HCT116 (cell line): ENCODE measurements around the gene ZNF283. TPM values are rescaled to one million over a fixed set of nuclear protein-coding genes. Genes with fewer than 3 reads are reported as not detected.

ENCODE experiments used
- ATAC-seq: fragments of 200-7000 bp; cut with Tn5 transposase; 2 replicates; pipeline ENCODE4 v1.9.1; 2020; ENCODE audit warnings: mild to moderate bottlenecking, moderate library complexity
- BruUV-seq: library from RNA; stranded (reverse); fragments of 400-500 nt; replicated peaks from 2 replicates; lab custom pipeline; 2021; lab: Mats Ljungman, UMichigan
- CTCF ChIA-PET: fragments of 300-600 bp; sonication (Branson Sonifier 250); formaldehyde crosslinking; loops from one replicate; lab custom pipeline; 2021; ENCODE audit warnings: antibody characterized with exemption; lab: Charles Lee
- POLR2A ChIA-PET: fragments of 300-600, 350-600 bp; sonication (Branson Sonifier 250); formaldehyde crosslinking; loops from one replicate; lab custom pipeline; 2021; ENCODE audit warnings: antibody characterized with exemption; lab: Charles Lee
- RAD21 ChIA-PET, 2 experiments: fragments of 300-600 bp; sonication (Branson Sonifier 250); formaldehyde crosslinking; loops; one replicate each; lab custom pipeline; 2023; ENCODE audit warnings: low total read pairs in 2 of 2; ENCODE audit not compliant: uncharacterized antibody in 2 of 2, unreplicated experiment in 2 of 2, low non-redundant PET in 1 of 2; lab: Charles Lee
- DNase-seq: peaks from one replicate; pipeline ENCODE4 v3.0.0-alpha.2; 2010; ENCODE audit warnings: low read depth, low spot score
- H2AFZ ChIP-seq: fragments of 200-600 bp; shearing (Covaris generic), sonication (generic); 2 replicates; pipeline ENCODE4 v1.6.1; 2017; ENCODE audit warnings: low read depth, mixed run types, mixed read lengths, antibody characterized with exemption, low read length; ENCODE audit not compliant: poor library complexity, severe bottlenecking
- H3K27ac ChIP-seq: 2 replicates; pipeline ENCODE4 v1.5.1; 2012; ENCODE audit warnings: low read depth, low read length
- H3K27me3 ChIP-seq: fragments of 200-600 bp; sonication (generic); 2 replicates; pipeline ENCODE4 v1.6.1; 2016; ENCODE audit warnings: mixed run types, low read length, mixed read lengths; ENCODE audit not compliant: insufficient read depth
- H3K36me3 ChIP-seq, 2 experiments: fragments of 200-500 bp in 1 of 2; fragments of 200-600 bp in 1 of 2; sonication (Bioruptor generic) in 1 of 2; sonication (generic) in 1 of 2; 2 replicates each; pipeline versions ENCODE4 v1.5.1 to v1.6.1; 2014 to 2016; ENCODE audit warnings: low read length in 2 of 2, inconsistent platforms in 1 of 2, mixed read lengths in 1 of 2, mixed run types in 1 of 2; ENCODE audit not compliant: insufficient read depth in 2 of 2, control insufficient read depth in 1 of 2
- H3K4me1 ChIP-seq, 2 experiments: fragments of 200-600 bp in 1 of 2; sonication (generic) in 1 of 2; 2 replicates each; pipeline versions ENCODE4 v1.5.1 to v1.6.1; 2012 to 2017; ENCODE audit warnings: low read length in 2 of 2, inconsistent platforms in 1 of 2, mild to moderate bottlenecking in 1 of 2, mixed read lengths in 1 of 2, mixed run types in 1 of 2, moderate library complexity in 1 of 2; ENCODE audit not compliant: insufficient read depth in 2 of 2, control insufficient read depth in 1 of 2
- H3K4me2 ChIP-seq: fragments of 200-600 bp; sonication (generic); 2 replicates; pipeline ENCODE4 v1.6.1; 2017; ENCODE audit warnings: mixed run types, low read length, mixed read lengths
- H3K4me3 ChIP-seq, 2 experiments: fragments of 200-600 bp in 1 of 2; sonication (generic) in 1 of 2; replicated peaks in 1 of 2; 2 replicates each; pipeline ENCODE4 v1.5.1; 2011 to 2016; ENCODE audit warnings: low read length in 2 of 2, control low read depth in 1 of 2, low read depth in 1 of 2, mild to moderate bottlenecking in 1 of 2, mixed read lengths in 1 of 2, mixed run types in 1 of 2
- H3K79me2 ChIP-seq: fragments of 200-600 bp; sonication (generic); 2 replicates; pipeline ENCODE4 v1.6.1; 2017; ENCODE audit warnings: mild to moderate bottlenecking, mixed run types, low read length, moderate library complexity, mixed read lengths; ENCODE audit not compliant: insufficient read depth
- H3K9ac ChIP-seq: fragments of 200-600 bp; sonication (generic); 2 replicates; pipeline ENCODE4 v1.6.1; 2016; ENCODE audit warnings: low read length, mixed read lengths
- H3K9me2 ChIP-seq: fragments of 200-600 bp; sonication (generic), shearing (Covaris generic); 2 replicates; pipeline ENCODE4 v1.6.1; 2017; ENCODE audit warnings: mixed run types, mild to moderate bottlenecking, moderate library complexity; ENCODE audit not compliant: insufficient read depth
- H3K9me3 ChIP-seq, 2 experiments: fragments of 200-500 bp in 1 of 2; fragments of 200-600 bp in 1 of 2; sonication (Bioruptor generic) in 1 of 2; sonication (generic) in 1 of 2; 2 replicates each; pipeline ENCODE4 v1.6.1; 2014 to 2017; ENCODE audit warnings: low read length in 2 of 2, mixed read lengths in 2 of 2, inconsistent platforms in 1 of 2, low read depth in 1 of 2, mild to moderate bottlenecking in 1 of 2, mixed run types in 1 of 2, moderate library complexity in 1 of 2; ENCODE audit not compliant: control insufficient read depth in 1 of 2, insufficient read depth in 1 of 2
- H4K20me1 ChIP-seq: fragments of 200-600 bp; sonication (generic), shearing (Covaris generic); 2 replicates; pipeline ENCODE4 v1.6.1; 2017; ENCODE audit warnings: mixed run types, mild to moderate bottlenecking, moderate library complexity; ENCODE audit not compliant: insufficient read depth
- CBX3 ChIP-seq: IDR thresholded peaks from 2 replicates; pipeline ENCODE4 v1.6.1; 2012; ENCODE audit warnings: low read depth
- CEBPB ChIP-seq: IDR thresholded peaks from 2 replicates; pipeline ENCODE4 v1.6.1; 2012; ENCODE audit warnings: low read depth
- EGR1 ChIP-seq: IDR thresholded peaks from 2 replicates; pipeline ENCODE4 v1.6.1; 2012; ENCODE audit warnings: low read depth
- ELF1 ChIP-seq: IDR thresholded peaks from 2 replicates; pipeline ENCODE4 v1.6.1; 2012; ENCODE audit warnings: low read depth, borderline replicate concordance
- FOSL1 ChIP-seq: IDR thresholded peaks from 2 replicates; pipeline ENCODE4 v1.6.1; 2012; ENCODE audit warnings: low read depth
- MAX ChIP-seq: IDR thresholded peaks from 2 replicates; pipeline ENCODE4 v1.6.1; 2012
- POLR2A ChIP-seq: IDR thresholded peaks from 2 replicates; pipeline ENCODE4 v1.7.0; 2011; ENCODE audit warnings: borderline replicate concordance; ENCODE audit not compliant: insufficient read depth, insufficient read length; ENCODE audit errors: extremely low read depth
- POLR2AphosphoS5 ChIP-seq: IDR thresholded peaks from 2 replicates; pipeline ENCODE4 v1.6.1; 2011; ENCODE audit warnings: mild to moderate bottlenecking, low read depth, low read length, moderate library complexity
- SIN3A ChIP-seq: IDR thresholded peaks from 2 replicates; pipeline ENCODE4 v1.6.1; 2012; ENCODE audit warnings: low read depth
- SP1 ChIP-seq: IDR thresholded peaks from 2 replicates; pipeline ENCODE4 v1.6.1; 2012; ENCODE audit warnings: low read depth
- TCF7L2 ChIP-seq: IDR thresholded peaks from 2 replicates; pipeline ENCODE4 v1.7.0; 2011; ENCODE audit warnings: borderline replicate concordance, inconsistent platforms; ENCODE audit not compliant: insufficient read depth, insufficient read length; ENCODE audit errors: extremely low read depth
- YY1 ChIP-seq: IDR thresholded peaks from 2 replicates; pipeline ENCODE4 v1.6.1; 2011; ENCODE audit warnings: low read length, low read depth, moderate library complexity, mild to moderate bottlenecking; ENCODE audit not compliant: insufficient replicate concordance; ENCODE audit errors: extremely low read depth
- intact Hi-C: fragments of 100-400 bp; cut with micrococcal nuclease; formaldehyde crosslinking; loops from 2 replicates; pipeline ENCODE4 v1.10.0; 2022
- total RNA-seq: library from RNA; stranded (reverse); gene quantifications from one replicate; pipeline ENCODE4 v1.2.1, GENCODE V29; 2021; ENCODE audit not compliant: unreplicated experiment
- TF ChIP-seq, protein P1 (sequence below), 3 experiments: fragments of 200-600 bp in 1 of 3; sonication (generic) in 1 of 3; IDR thresholded peaks in 2 of 3; conservative IDR thresholded peaks in 1 of 3; 2 replicates each; pipeline ENCODE4 v1.5.1; 2012 to 2017; ENCODE audit warnings: low read depth in 2 of 3, low read length in 2 of 3, antibody characterized with exemption in 1 of 3, borderline replicate concordance in 1 of 3, control low read depth in 1 of 3, mild to moderate bottlenecking in 1 of 3, mixed read lengths in 1 of 3, mixed run types in 1 of 3, moderate library complexity in 1 of 3; ENCODE audit not compliant: insufficient read depth in 1 of 3
- TF ChIP-seq, protein P2 (sequence below): IDR thresholded peaks from 2 replicates; pipeline ENCODE4 v1.6.1; 2012; ENCODE audit warnings: low read depth

ZNF283 gene
- total RNA-seq, 1 experiment from 2014 or later = 7.6 TPM

GRCh38 chr19:43782689-43783231, 44.4 kb upstream of the ZNF283 start:
- Histone ChIP-seq H3K36me3 (no peaks in the 10 kb centered on the region), H3K79me2 (peaks cover 48% of the 10 kb centered on the region), H3K9me2 (no peaks in the 10 kb centered on the region), H2AFZ (no peak overlapping the region), H3K4me1 (peaks cover 65 to 82% of the 10 kb centered on the region in 2 experiments), H3K27ac (peak overlapping the region; percentile 94), H3K27me3 (no peaks in the 10 kb centered on the region), H4K20me1 (no peaks in the 10 kb centered on the region), H3K4me3 (peak overlapping the region in 1 of 2 experiments; percentile 9; a peak in 1 of 4 replicates), H3K4me2 (peak overlapping the region; percentile 88), H3K9ac (peak overlapping the region; percentile 88), H3K9me3 (no peaks in the 10 kb centered on the region)
- TF ChIP-seq EGR1 (no peak), ELF1 (no peak), YY1 (no peak), SP1 (no peak), POLR2AphosphoS5 (peak; percentile 11; the same call in 1 of the 2 replicates)
- RAD21 ChIA-PET = no interaction called here
- ATAC-seq = peak; percentile 7; the same call in 1 of the 2 replicates
- DNase-seq = no peak
- BruUV-seq = no TSS peak
- intact Hi-C loops = loop anchor here (10.0 kb wide), 1 partner anchor 108 kb away; the partner anchor contains the start of gene PLAUR
- CTCF ChIA-PET = no interaction called here
- POLR2A ChIA-PET = no interaction called here

DNA sequence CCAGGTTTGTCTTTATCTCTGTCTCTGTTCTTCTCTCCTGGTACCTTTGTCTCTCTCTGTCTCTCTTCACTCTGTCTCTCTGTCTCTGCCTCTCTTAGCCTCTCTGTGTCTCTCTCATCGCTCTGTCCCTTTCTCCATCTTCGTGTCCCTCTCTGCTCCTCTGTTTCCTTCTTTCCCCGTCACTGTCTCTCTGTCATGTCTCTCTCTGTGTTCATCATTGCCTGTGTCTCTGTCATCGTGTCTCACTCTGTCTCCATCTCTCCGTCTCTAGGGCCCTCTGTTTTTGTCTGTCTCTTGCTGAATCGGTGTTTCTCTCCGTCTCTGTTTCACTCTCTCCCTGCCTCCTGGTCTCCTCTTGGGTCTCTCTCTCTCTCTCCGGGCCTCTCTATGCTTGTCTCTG, 43.5 kb upstream of the ZNF283 start:
- TF ChIP-seq MAX (no peak), FOSL1 (no peak), POLR2A (no peak), CEBPB (no peak), TCF7L2 (no peak), CBX3 (no peak), POLR2AphosphoS5 (no peak), SIN3A (no peak)
- TF ChIP-seq, protein P1, sequence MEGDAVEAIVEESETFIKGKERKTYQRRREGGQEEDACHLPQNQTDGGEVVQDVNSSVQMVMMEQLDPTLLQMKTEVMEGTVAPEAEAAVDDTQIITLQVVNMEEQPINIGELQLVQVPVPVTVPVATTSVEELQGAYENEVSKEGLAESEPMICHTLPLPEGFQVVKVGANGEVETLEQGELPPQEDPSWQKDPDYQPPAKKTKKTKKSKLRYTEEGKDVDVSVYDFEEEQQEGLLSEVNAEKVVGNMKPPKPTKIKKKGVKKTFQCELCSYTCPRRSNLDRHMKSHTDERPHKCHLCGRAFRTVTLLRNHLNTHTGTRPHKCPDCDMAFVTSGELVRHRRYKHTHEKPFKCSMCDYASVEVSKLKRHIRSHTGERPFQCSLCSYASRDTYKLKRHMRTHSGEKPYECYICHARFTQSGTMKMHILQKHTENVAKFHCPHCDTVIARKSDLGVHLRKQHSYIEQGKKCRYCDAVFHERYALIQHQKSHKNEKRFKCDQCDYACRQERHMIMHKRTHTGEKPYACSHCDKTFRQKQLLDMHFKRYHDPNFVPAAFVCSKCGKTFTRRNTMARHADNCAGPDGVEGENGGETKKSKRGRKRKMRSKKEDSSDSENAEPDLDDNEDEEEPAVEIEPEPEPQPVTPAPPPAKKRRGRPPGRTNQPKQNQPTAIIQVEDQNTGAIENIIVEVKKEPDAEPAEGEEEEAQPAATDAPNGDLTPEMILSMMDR (IDR thresholded peaks at IDR 0.05 in 2 of 3, conservative IDR thresholded peaks at IDR 0.05 in 1 of 3; ENCODE audit: borderline replicate concordance in 1 of 3, insufficient read depth in 1 of 3, low read depth in 2 of 3, low read length in 2 of 3) = no peak
- TF ChIP-seq, protein P2, sequence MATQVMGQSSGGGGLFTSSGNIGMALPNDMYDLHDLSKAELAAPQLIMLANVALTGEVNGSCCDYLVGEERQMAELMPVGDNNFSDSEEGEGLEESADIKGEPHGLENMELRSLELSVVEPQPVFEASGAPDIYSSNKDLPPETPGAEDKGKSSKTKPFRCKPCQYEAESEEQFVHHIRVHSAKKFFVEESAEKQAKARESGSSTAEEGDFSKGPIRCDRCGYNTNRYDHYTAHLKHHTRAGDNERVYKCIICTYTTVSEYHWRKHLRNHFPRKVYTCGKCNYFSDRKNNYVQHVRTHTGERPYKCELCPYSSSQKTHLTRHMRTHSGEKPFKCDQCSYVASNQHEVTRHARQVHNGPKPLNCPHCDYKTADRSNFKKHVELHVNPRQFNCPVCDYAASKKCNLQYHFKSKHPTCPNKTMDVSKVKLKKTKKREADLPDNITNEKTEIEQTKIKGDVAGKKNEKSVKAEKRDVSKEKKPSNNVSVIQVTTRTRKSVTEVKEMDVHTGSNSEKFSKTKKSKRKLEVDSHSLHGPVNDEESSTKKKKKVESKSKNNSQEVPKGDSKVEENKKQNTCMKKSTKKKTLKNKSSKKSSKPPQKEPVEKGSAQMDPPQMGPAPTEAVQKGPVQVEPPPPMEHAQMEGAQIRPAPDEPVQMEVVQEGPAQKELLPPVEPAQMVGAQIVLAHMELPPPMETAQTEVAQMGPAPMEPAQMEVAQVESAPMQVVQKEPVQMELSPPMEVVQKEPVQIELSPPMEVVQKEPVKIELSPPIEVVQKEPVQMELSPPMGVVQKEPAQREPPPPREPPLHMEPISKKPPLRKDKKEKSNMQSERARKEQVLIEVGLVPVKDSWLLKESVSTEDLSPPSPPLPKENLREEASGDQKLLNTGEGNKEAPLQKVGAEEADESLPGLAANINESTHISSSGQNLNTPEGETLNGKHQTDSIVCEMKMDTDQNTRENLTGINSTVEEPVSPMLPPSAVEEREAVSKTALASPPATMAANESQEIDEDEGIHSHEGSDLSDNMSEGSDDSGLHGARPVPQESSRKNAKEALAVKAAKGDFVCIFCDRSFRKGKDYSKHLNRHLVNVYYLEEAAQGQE = no peak
- peak overlapping the region; percentile 18 to 47 for H3K4me3 ChIP-seq

More for the DNA sequence above, 43.5 kb upstream of the ZNF283 start:
- Histone ChIP-seq H3K4me1 (peaks cover 58 to 73% of the 10 kb centered on the region in 2 experiments), H3K27ac (peak overlapping the region; percentile 94), H3K9ac (peak overlapping the region; percentile 88), H3K36me3 (no peaks in the 10 kb centered on the region), H3K79me2 (peaks cover 40% of the 10 kb centered on the region), H3K4me2 (peak overlapping the region; percentile 88), H3K9me2 (no peaks in the 10 kb centered on the region), H4K20me1 (no peaks in the 10 kb centered on the region), H3K9me3 (no peaks in the 10 kb centered on the region), H3K27me3 (no peaks in the 10 kb centered on the region), H2AFZ (no peak overlapping the region)
- RAD21 ChIA-PET = interaction anchor here in 1 of 2 experiments (1.8 kb wide), 1 partner anchor 24 kb away, joined by 5 read pairs; no protein-coding TSS in a partner anchor
- ATAC-seq (no peak), DNase-seq (no peak)
- no TSS peak for BruUV-seq
- CTCF ChIA-PET = no interaction called here
- POLR2A ChIA-PET = no interaction called here
- intact Hi-C loops = loop anchor here (2.0 to 10.0 kb wide), 2 partner anchors 25 to 109 kb away; partner anchors contain the start of gene PLAUR
